Ishikawa (cell line): ENCODE data around the gene GOSR2.
A peak's percentile ranks its signal among the peaks of the same experiment; 100 is the strongest.

ENCODE experiments used
- CEBPB ChIP-seq: IDR thresholded peaks from 2 replicates; pipeline ENCODE4 v1.6.1; 2012
- EGR1 ChIP-seq: IDR thresholded peaks from 2 replicates; pipeline ENCODE4 v1.6.1; 2012
- MAX ChIP-seq: IDR thresholded peaks from 2 replicates; pipeline ENCODE4 v1.6.1; 2012
- NFIC ChIP-seq: IDR thresholded peaks from 2 replicates; pipeline ENCODE4 v1.6.1; 2012
- TCF12 ChIP-seq: IDR thresholded peaks from 2 replicates; pipeline ENCODE4 v1.6.1; 2012; ENCODE audit warnings: low read depth
- ZBTB7A ChIP-seq: IDR thresholded peaks from 2 replicates; pipeline ENCODE4 v1.6.1; 2012; ENCODE audit warnings: low read depth

- TF ChIP-seq ZBTB7A (no peak), NFIC (0 out of 2 replicates have a peak, but pooled peaks have one; percentile 23), CEBPB (no peak), MAX (no peak), EGR1 (no peak), TCF12 (no peak)
Observed at GRCh38 chr17:46972346-46972745, 49.4 kb downstream of the GOSR2 start.
